ENCODE measurements around the gene LMNA.
"Not testable (repeated sequence)": the region's sequence is repeated elsewhere in the genome, so short reads cannot be mapped to it uniquely, and the experiment has no call there.

Gene LMNA

DNA sequence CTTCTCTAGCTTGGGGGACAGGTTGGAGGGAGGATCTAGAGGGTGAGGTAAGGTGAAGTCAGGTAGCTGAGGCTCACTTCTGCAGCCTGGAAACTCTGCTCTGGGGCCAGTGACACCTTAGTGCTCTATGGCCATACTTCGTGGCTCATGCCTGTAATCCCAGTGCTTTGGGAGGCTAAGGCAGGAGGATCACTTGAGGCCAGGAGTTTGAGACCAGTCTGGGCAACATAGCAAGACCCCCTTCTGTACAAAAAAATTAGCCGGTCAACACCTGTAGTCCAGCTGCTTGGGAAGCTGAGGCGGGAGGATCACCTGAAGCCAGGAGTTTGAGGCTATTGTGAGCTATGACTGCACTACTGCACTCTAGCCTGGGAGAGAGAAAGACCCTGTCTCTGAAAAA is 5.8 kb downstream of the LMNA start:
- no peak for TF ChIP-seq EZH2 (IDR thresholded peaks at IDR 0.05; ENCODE audit: borderline replicate concordance, low read depth, low read length, severe bottlenecking)
- TF ChIP-seq, protein P1, sequence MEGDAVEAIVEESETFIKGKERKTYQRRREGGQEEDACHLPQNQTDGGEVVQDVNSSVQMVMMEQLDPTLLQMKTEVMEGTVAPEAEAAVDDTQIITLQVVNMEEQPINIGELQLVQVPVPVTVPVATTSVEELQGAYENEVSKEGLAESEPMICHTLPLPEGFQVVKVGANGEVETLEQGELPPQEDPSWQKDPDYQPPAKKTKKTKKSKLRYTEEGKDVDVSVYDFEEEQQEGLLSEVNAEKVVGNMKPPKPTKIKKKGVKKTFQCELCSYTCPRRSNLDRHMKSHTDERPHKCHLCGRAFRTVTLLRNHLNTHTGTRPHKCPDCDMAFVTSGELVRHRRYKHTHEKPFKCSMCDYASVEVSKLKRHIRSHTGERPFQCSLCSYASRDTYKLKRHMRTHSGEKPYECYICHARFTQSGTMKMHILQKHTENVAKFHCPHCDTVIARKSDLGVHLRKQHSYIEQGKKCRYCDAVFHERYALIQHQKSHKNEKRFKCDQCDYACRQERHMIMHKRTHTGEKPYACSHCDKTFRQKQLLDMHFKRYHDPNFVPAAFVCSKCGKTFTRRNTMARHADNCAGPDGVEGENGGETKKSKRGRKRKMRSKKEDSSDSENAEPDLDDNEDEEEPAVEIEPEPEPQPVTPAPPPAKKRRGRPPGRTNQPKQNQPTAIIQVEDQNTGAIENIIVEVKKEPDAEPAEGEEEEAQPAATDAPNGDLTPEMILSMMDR (IDR thresholded peaks at IDR 0.05; ENCODE audit: borderline replicate concordance, extremely low read depth, low read length, poor library complexity, severe bottlenecking) = no peak
- peaks cover 19% of the 10 kb centered on the region for H3K27me3 ChIP-seq (ENCODE audit: insufficient read depth, low read length, poor library complexity)
- no peak overlapping the region for H3K4me3 ChIP-seq (ENCODE audit: low read depth in 1 of 2, low read length in 2 of 2)
- no peaks in the 10 kb centered on the region for H3K9me3 ChIP-seq (ENCODE audit: insufficient read depth, low read length, severe bottlenecking)
- H4K20me1 ChIP-seq (ENCODE audit: insufficient read depth, low read length) = peaks cover 13% of the 10 kb centered on the region; the same call in 1 of the 2 replicates
- no peaks in the 10 kb centered on the region for H3K4me1 ChIP-seq (ENCODE audit: insufficient read depth, low read length)
- H3K27ac ChIP-seq (ENCODE audit: low read length) = no peak overlapping the region
- no peaks in the 10 kb centered on the region for H3K36me3 ChIP-seq (ENCODE audit: insufficient read depth, low read length)
- H2AFZ ChIP-seq (ENCODE audit: low read depth, low read length) = no peak overlapping the region
- ATAC-seq (ENCODE audit: insufficient read depth, low read depth) (no peak), DNase-seq (no peak)
- no peak overlapping the region for H3K4me2 ChIP-seq (ENCODE audit: insufficient read depth, low read length)
- no peak overlapping the region for H3K9ac ChIP-seq (ENCODE audit: low read depth, low read length)
- no peaks in the 10 kb centered on the region for H3K79me2 ChIP-seq (ENCODE audit: insufficient read depth, low read length)

DNA sequence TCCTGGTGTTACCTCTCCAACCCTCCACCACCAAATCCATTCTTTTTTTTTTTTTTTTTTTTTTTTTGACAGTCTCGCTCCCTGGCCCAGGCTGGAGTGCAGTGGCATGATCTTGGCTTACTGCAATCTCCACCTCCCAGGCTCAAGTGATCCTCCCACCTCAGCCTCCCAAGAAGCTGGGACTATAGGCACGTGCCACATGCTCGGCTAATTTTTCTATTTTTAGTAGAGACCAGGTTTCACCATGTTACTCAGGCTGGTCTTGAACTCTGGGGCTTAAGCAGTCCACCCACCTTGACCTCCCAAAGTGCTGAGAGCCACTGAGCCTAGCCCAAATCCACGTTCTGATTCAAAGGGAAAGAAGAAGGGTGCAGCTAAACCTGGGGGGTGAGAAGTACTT is 6.5 kb downstream of the LMNA start:
- not testable (repeated sequence) for H3K27ac ChIP-seq (ENCODE audit: low read length); DNase-seq; H3K79me2 ChIP-seq (ENCODE audit: insufficient read depth, low read length); ATAC-seq (ENCODE audit: insufficient read depth, low read depth); H3K4me1 ChIP-seq (ENCODE audit: insufficient read depth, low read length); H3K36me3 ChIP-seq (ENCODE audit: insufficient read depth, low read length); H3K9ac ChIP-seq (ENCODE audit: low read depth, low read length); H3K4me3 ChIP-seq (ENCODE audit: low read depth in 1 of 2, low read length in 2 of 2); H3K4me2 ChIP-seq (ENCODE audit: insufficient read depth, low read length); H2AFZ ChIP-seq (ENCODE audit: low read depth, low read length); H3K9me3 ChIP-seq (ENCODE audit: insufficient read depth, low read length, severe bottlenecking)
- Histone ChIP-seq H4K20me1 (ENCODE audit: insufficient read depth, low read length) (peaks cover 13% of the 10 kb centered on the region; the same call in 1 of the 2 replicates), H3K27me3 (ENCODE audit: insufficient read depth, low read length, poor library complexity) (peaks cover 19% of the 10 kb centered on the region)

DNA sequence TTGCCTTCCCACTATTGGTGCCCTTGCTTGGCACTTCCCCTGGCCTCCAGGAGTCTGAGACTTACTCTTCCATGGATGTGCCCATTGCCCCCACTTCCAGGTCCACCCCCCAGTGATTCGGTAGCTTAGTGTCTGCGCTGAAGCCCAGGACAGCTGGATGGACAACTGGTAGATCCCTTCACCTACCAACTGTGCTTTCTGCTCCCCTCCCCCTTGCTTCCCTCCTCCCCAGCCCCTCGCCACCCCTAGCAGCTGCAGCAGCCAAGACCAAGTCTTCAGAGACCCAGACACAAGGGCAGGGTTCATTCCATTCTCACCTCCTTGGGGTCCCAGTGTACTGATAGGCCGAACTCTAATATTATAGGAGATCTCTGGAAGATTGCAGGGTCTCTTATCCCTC is 6.9 kb downstream of the LMNA start:
- Histone ChIP-seq H3K27me3 (ENCODE audit: insufficient read depth, low read length, poor library complexity) (peaks cover 19% of the 10 kb centered on the region), H3K9me3 (ENCODE audit: insufficient read depth, low read length, severe bottlenecking) (no peaks in the 10 kb centered on the region), H3K4me1 (ENCODE audit: insufficient read depth, low read length) (peaks cover 5% of the 10 kb centered on the region; the same call in 1 of the 2 replicates), H3K27ac (ENCODE audit: low read length) (no peak overlapping the region), H3K4me2 (ENCODE audit: insufficient read depth, low read length) (no peak overlapping the region), H3K36me3 (ENCODE audit: insufficient read depth, low read length) (no peaks in the 10 kb centered on the region), H3K79me2 (ENCODE audit: insufficient read depth, low read length) (no peaks in the 10 kb centered on the region), H4K20me1 (ENCODE audit: insufficient read depth, low read length) (peaks cover 13% of the 10 kb centered on the region), H3K9ac (ENCODE audit: low read depth, low read length) (no peak overlapping the region), H3K4me3 (ENCODE audit: low read depth in 1 of 2, low read length in 2 of 2) (no peak overlapping the region), H2AFZ (ENCODE audit: low read depth, low read length) (no peak overlapping the region)
- no peak for DNase-seq
- TF ChIP-seq, protein P1 (IDR thresholded peaks at IDR 0.05; ENCODE audit: borderline replicate concordance, extremely low read depth, low read length, poor library complexity, severe bottlenecking) = no peak
- no peak for TF ChIP-seq EZH2 (IDR thresholded peaks at IDR 0.05; ENCODE audit: borderline replicate concordance, low read depth, low read length, severe bottlenecking)
- ATAC-seq (ENCODE audit: insufficient read depth, low read depth) = no peak

DNA sequence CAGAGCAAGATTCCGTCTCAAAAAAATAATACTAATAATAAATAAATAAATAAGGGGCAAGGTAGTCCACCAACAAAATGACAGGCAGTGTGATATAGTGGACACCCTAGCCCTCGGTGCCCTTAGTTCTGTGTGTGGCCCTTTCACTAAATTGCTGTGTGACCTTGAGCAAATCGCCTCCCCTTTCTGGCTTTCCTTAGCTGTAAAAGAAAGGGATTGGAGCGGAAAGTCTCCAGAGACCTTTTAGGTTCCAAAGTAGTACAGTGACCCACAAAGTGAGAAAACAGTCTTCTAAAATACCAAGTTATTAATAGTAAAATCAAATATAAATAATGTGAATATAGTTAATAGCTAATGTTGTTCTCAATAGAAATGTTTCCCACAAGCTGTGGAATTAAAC is 7.6 kb downstream of the LMNA start:
- no peak overlapping the region for H3K27ac ChIP-seq (ENCODE audit: low read length)
- H2AFZ ChIP-seq (ENCODE audit: low read depth, low read length) = no peak overlapping the region
- no peak overlapping the region for H3K9ac ChIP-seq (ENCODE audit: low read depth, low read length)
- DNase-seq (no peak), ATAC-seq (ENCODE audit: insufficient read depth, low read depth) (no peak)
- H4K20me1 ChIP-seq (ENCODE audit: insufficient read depth, low read length) = peaks cover 18% of the 10 kb centered on the region
- no peaks in the 10 kb centered on the region for H3K36me3 ChIP-seq (ENCODE audit: insufficient read depth, low read length)
- H3K9me3 ChIP-seq (ENCODE audit: insufficient read depth, low read length, severe bottlenecking) = no peaks in the 10 kb centered on the region
- no peak for TF ChIP-seq EZH2 (IDR thresholded peaks at IDR 0.05; ENCODE audit: borderline replicate concordance, low read depth, low read length, severe bottlenecking)
- TF ChIP-seq, protein P1 (IDR thresholded peaks at IDR 0.05; ENCODE audit: borderline replicate concordance, extremely low read depth, low read length, poor library complexity, severe bottlenecking) = no peak
- no peak overlapping the region for H3K4me3 ChIP-seq (ENCODE audit: low read depth in 1 of 2, low read length in 2 of 2)
- peaks cover 19% of the 10 kb centered on the region for H3K27me3 ChIP-seq (ENCODE audit: insufficient read depth, low read length, poor library complexity)
- H3K79me2 ChIP-seq (ENCODE audit: insufficient read depth, low read length) = no peaks in the 10 kb centered on the region
- no peak overlapping the region for H3K4me2 ChIP-seq (ENCODE audit: insufficient read depth, low read length)
- peaks cover 11% of the 10 kb centered on the region for H3K4me1 ChIP-seq (ENCODE audit: insufficient read depth, low read length)

Measured in DND-41 (cell line).